ENCODE results near the gene ZNF518A.

The ZNF518A gene

DNA sequence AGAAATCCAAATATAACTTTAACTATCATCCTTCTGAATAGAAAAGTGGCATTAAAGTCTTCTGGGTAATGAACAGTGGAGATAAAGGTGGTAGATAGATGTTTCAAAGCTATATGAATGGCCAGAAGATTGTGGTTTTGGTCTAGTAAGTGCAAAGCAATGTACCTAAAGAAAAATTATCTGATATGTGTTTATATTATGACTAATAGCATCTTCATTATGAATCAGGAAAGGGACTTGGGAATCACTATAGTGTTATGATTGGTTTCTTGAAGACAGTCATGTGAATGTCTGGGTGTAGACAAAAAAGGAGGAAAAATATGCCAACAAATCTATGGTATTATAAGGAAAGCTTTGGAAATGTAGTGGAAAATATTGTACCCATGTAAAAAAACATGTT is 3.0 kb downstream of the ZNF518A start:
- no peak overlapping the region for H3K4me3 ChIP-seq (replicated peaks in 1 of 2; ENCODE audit: low read depth in 2 of 2, low read length in 2 of 2)
- TF ChIP-seq, protein P1, sequence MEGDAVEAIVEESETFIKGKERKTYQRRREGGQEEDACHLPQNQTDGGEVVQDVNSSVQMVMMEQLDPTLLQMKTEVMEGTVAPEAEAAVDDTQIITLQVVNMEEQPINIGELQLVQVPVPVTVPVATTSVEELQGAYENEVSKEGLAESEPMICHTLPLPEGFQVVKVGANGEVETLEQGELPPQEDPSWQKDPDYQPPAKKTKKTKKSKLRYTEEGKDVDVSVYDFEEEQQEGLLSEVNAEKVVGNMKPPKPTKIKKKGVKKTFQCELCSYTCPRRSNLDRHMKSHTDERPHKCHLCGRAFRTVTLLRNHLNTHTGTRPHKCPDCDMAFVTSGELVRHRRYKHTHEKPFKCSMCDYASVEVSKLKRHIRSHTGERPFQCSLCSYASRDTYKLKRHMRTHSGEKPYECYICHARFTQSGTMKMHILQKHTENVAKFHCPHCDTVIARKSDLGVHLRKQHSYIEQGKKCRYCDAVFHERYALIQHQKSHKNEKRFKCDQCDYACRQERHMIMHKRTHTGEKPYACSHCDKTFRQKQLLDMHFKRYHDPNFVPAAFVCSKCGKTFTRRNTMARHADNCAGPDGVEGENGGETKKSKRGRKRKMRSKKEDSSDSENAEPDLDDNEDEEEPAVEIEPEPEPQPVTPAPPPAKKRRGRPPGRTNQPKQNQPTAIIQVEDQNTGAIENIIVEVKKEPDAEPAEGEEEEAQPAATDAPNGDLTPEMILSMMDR (IDR thresholded peaks at IDR 0.05; ENCODE audit: low read depth, low read length): no peak
- DNase-seq (ENCODE audit: low read depth in 2 of 2): peak in 1 of 2 donors; percentile 73

DNA sequence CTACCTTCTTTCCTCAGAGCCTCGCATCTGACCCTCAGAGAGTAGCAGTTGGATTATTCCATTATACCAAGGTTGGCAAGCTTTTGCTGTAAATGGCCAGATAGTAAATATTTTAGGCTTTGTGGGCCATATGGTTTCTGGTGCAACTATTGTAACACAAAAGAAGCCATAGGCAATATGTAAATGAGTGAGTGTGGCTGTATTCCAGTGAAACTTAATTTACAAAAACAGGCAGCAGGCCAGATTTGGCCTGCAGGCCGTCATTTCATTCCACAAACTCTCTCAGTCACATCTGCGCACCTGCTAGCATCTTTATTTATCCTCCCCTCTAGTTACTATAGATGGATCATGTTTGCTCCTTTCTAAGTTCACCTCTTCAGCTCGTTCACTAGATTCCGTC is 6.7 kb downstream of the ZNF518A start:
- no peak for DNase-seq (ENCODE audit: low read depth in 2 of 2)
- no peak overlapping the region for H3K4me3 ChIP-seq (replicated peaks in 1 of 2; ENCODE audit: low read depth in 2 of 2, low read length in 2 of 2)
- TF ChIP-seq, protein P1 (IDR thresholded peaks at IDR 0.05; ENCODE audit: low read depth, low read length): no peak

DNA sequence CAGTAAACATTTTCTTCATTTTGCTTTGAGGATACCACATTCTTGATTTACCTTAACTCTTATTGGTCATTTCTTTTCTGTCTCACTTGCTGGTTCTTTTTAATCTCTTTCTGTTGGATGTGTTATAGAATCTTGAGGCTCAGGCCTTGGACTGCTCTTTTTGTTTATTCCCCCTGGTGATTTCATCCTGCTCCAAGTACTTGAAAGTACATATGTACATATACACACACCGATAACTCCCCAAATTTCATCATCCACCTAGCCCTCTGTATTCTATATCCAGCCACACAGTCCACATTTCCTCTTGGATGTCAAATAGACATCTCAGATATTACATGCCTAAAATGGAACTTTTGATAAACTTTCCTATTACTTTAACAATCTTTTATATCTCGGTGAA is 7.5 kb downstream of the ZNF518A start:
- DNase-seq (ENCODE audit: low read depth in 2 of 2): no peak
- TF ChIP-seq, protein P1 (IDR thresholded peaks at IDR 0.05; ENCODE audit: low read depth, low read length): no peak
- H3K4me3 ChIP-seq (replicated peaks in 1 of 2; ENCODE audit: low read depth in 2 of 2, low read length in 2 of 2): no peak overlapping the region

DNA sequence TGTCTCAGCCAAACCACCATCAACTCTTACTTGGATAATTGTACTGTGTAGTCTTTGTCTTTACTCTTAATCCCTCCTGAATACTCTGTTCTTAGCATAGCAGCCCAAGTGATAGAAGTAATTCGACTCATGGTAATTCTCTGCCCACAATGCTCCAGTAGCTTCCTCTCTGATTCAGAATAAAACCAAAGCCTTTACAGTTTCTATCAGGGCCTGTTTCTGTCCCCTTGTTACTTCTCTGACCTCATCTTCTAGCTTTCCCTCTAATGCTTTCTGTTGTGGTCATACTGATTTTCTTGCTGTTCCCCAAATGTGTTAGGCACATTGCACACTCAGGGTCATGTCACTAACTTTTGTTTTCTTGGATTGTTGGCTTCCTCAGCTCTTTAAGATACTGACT is 8.0 kb downstream of the ZNF518A start:
- H3K4me3 ChIP-seq (replicated peaks in 1 of 2; ENCODE audit: low read depth in 2 of 2, low read length in 2 of 2): no peak overlapping the region
- TF ChIP-seq, protein P1 (IDR thresholded peaks at IDR 0.05; ENCODE audit: low read depth, low read length): no peak
- no peak for DNase-seq (ENCODE audit: low read depth in 2 of 2)

DNA sequence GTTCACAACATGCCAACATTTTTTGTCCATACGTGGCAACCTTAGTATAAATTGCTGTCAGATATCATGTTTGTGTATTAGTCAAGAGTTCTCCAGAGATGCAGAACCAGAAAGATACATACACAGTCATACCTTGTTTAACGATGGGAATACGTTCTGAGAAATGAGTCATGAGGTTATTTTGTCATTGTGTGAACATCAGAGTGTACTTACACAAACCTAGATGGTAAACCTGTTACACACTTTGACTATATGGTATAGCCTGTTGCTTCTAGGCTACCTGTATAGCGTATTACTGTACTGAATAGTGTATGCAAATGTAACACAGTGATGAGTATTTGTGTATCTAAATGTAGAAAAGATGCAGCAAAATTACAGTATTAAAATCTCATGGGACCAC is 22.3 kb downstream of the ZNF518A start:
- TF ChIP-seq, protein P1 (IDR thresholded peaks at IDR 0.05; ENCODE audit: low read depth, low read length): no peak
- no peak overlapping the region for H3K4me3 ChIP-seq (replicated peaks in 1 of 2; ENCODE audit: low read depth in 2 of 2, low read length in 2 of 2)
- peak in 1 of 2 donors; percentile 17 for DNase-seq (ENCODE audit: low read depth in 2 of 2)

DNA sequence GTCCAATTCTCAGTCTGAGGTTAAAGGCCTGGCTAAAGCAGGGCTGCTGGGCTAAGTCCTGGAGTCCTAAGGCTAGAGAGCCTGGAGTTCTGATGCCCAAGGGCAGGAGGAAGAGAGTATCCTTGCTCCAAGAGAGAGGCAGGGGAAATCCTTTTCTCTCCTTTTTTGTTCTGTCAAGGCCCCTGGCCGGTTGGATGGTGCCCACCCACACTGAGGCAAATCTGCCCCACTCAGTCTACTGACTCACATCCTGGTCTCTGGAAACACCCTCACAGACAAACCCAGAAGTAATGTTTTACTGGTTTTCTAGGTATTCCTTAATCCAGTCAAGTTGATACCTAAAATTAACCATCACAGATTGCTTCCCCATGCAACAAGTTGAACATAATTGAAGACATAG is 23.0 kb downstream of the ZNF518A start:
- no peak overlapping the region for H3K4me3 ChIP-seq (replicated peaks in 1 of 2; ENCODE audit: low read depth in 2 of 2, low read length in 2 of 2)
- TF ChIP-seq, protein P1 (IDR thresholded peaks at IDR 0.05; ENCODE audit: low read depth, low read length): no peak
- DNase-seq (ENCODE audit: low read depth in 2 of 2): no peak

DNA sequence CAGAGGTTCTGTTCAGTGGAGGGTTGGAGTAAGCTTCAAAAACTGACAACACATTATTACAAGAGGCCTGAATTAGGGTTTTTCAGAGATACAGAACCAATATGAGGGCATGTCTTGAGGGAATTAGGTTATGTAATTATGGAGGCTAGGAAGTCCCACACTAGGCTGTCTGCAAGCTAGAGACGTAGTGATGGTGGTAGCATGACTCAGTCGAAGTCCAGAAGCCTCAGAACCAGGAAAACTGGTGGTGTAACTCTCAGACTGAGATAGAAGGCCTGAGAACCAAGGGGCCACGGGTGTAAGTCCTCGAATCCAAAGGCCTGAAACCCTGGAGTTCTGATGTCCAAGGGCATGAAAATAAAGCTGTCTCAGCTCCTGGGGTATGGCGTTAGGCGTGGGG is 35.6 kb downstream of the ZNF518A start:
- no peak overlapping the region for H3K4me3 ChIP-seq (replicated peaks in 1 of 2; ENCODE audit: low read depth in 2 of 2, low read length in 2 of 2)

More for the DNA sequence above, 35.6 kb downstream of the ZNF518A start:
- TF ChIP-seq, protein P1 (IDR thresholded peaks at IDR 0.05; ENCODE audit: low read depth, low read length): no peak
- DNase-seq (ENCODE audit: low read depth in 2 of 2): no peak
